HG03460 (cell line): ENCODE measurements around the gene PKNOX2.
"Not testable (repeated sequence)": the region's sequence is repeated elsewhere in the genome, so short reads cannot be mapped to it uniquely, and the experiment has no call there.

Experiments
- ATAC-seq: cut with Tn5 transposase; IDR thresholded peaks from one replicate; pipeline ENCODE4 v1.9.1; 2021; ENCODE audit not compliant: unreplicated experiment

The PKNOX2 gene

DNA sequence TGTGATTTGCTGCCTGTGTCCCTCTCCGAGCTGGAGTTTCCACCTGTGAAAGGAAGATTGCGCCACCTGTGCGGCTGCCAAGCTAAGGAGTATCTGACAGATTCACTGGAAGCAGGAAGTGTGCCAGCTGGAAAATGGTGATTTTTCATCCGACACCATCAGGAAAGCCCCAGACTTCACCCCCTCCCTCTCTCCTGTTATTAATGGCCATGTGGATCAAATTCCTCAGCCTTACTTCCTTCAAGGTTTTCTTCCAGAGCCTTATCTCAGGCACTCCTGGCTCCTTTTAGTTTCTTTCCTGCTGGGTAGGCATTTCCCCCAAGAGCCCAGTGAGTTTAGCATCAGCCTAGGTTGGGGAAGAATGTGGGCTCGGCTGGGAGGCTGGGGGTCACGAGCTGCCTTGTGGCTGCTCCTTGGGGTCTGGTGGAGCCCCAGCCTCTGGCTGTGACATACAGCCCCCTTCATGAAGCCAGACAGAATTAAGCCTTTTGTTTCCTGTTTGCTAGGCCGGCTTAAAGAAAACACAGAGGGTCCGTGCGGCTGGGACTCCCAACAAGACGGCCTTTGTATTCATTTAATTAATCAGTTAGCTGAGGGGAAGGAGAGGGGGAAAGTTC, 37.1 kb downstream of the PKNOX2 start:
- no peak for ATAC-seq

GRCh38 chr11:125202362-125202880, 37.9 kb downstream of the PKNOX2 start:
- ATAC-seq: no peak

DNA sequence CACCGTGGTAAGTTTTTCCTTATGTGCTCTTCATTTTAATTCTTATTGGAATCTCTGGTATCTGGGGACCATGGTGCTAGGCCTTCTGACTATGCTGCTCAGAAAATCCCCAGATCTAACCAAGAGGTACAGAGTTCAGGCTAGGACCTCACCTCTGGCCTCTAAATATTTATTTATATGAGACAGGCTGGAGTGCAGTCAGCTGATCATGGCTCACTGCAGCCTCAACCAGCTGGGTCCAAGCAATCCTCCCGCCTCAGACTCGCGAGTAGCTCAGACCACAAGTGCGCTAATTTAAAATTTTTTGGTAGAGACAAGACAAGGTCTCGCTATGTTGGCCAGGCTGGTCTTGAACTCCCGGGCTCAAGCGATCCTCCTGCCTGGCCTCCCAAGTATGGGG, 38.4 kb downstream of the PKNOX2 start:
- ATAC-seq: no peak

- no peak for ATAC-seq
These were observed 43.4 kb downstream of the PKNOX2 start for GRCh38 chr11:125207866-125208425.

- no peak for ATAC-seq
These were observed 45.5 kb downstream of the PKNOX2 start for GRCh38 chr11:125210066-125210465.

GRCh38 chr11:125211191-125211947, 46.8 kb downstream of the PKNOX2 start:
- no peak for ATAC-seq

- ATAC-seq: no peak
These were observed 47.4 kb downstream of the PKNOX2 start for GRCh38 chr11:125211948-125212340.

DNA sequence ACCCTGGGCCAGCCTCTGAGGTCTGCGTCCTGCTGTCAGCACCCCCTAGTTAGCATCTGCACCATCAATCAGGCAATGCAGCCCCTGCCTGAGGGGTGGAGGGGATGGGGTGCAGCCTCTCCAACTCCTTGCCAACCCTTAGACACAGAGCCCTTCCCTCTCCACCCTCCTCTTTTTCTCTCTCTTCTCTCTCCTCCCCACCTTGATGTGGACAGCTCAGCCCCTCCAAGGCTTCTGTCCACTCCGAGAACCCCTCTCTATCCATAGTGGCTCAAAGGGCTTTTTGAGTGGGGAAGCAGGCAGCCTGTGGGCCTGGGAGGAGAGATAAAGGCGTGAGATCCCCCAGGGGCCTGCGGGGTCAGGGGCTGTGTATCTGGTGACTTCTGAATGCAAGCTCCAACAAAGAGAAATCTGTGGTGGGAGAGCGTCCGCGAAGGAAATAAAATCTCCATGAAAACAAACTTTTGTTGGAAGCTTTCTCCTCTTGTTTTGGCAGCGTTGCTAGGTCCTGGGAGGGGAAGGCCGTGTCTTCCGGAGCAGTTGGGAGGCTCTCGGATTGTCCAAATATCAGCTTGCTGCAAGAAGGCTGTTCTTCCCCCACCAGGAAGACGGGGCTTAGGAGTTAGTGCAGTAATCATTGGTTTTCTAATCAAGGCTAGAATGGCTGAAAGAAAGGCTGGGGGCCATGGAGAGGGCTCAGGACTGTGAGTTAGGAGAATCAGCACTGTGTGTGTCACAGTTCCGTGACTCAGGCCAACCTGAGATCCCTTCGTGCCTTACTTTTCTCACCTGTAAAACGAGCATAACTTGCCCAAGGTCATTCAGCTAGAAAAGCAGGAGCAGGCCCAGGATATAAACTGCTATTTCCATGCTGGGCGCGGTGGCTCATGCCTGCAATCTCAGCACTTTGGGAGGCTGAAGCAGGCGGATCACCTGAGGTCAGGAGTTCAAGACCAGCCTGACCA, 50.3 kb downstream of the PKNOX2 start:
- ATAC-seq: no peak

DNA sequence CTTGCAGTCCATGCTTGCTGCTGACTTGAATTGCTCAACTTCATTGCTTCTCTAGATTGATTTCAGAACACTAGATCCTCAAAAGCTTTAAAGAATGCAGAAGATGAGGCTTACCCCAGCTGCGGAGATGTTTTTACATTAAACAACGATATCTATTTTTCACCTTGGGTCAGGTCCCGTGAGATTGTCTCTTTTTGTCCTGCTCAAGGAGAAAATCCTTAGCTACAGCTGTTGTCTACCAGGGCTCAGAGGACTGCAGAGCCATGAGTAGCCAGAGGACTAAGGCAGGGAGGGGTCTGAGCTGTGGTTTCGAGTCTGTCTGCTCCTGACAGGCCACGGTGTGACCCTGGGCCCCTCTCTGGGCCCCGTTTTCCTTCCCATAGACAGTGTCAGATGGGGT, 51.4 kb downstream of the PKNOX2 start:
- ATAC-seq: no peak

- no peak for ATAC-seq
These were observed 53.8 kb downstream of the PKNOX2 start for GRCh38 chr11:125218336-125218735.

DNA sequence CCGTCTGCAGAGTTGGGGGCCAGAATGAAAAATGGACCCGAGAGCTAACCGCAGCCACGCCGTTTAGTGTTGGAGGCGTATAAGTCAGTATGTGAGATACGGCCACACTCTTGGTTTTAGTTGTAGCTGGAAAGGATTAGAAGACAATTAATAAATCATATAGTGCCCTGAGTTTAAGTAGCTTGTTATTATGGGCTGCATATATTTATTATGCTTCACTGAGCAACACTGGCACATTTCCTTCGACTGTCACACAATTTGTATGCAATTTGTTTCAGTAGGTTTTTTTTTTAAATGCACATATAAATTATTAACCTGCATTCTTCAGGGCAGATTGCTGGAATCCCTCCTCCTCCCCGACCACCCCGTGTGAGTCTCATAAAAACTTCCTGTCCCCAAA, 56.9 kb downstream of the PKNOX2 start:
- no peak for ATAC-seq

- ATAC-seq: no peak
These were observed 57.9 kb downstream of the PKNOX2 start for GRCh38 chr11:125222494-125222893.

DNA sequence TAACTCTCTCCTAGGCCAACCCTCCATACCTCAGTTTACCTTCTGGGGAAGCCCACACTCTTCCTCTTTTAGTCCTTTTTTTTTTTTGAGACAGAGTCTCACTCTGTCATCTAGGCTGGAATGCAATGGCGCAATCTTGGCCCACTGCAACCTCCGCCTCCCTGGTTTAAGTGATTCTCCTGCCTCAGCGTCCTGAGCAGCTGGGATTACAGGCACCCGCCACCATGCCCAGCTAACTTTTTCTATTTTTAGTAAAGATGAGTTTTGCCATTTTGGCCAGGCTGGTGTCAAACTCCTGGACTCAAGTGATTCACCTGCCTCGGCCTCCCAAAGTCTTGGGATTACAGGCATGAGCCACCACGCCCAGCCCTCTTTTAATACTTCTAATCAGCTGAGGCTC, 58.6 kb downstream of the PKNOX2 start:
- ATAC-seq: not testable (repeated sequence)

DNA sequence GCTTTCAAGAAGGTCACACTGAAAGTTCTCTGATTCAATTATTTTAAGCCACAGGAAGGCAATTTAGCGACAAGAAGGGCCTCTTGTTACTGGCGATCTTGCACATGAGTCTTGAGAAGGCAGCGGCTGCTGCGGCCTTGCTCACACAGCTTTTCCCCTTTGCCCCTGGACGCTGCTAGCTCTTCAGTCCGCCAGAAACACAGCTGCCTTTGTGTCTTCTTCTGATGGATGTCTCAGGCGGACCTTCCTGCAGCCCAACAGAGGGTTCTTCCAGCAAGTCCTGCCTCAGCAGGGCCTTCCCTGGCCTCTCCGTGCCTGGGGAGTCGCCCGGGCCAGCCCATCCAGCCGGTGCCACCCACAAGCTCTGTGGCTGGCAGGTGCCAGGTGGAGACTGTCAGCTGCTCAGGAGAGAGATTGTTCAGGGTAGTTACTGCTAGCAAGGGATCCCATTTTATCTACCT, 59.4 kb downstream of the PKNOX2 start:
- ATAC-seq: no peak

DNA sequence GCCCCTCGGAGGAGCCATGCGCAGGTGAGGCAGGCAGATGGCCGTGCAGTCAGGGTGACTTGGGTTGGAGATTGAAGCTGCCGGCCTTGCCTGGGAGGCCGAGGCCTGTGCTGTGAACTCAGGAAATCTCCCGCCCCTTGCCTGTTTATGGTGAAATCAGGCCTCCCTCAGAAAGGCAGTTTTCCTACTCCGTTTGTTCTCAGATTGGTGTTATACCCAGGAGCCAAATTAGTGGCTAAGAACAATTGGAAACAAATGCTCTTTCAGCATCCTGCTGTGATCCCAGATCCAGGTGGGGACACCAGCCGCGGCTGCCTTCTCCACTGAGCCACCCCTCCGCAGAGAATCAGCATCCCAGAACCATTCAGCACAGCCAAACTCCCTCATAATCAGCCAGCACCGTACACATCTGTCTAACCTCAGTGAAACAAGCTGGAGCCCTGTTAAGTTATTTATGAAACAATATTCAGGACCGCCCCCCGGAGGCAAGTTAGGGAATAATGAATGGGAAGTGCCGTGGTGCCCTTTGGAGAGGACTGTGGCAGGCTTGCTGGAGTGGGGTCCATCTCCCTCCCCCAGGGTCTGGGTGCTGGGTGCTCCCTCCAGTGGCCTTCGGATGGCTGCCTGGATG, 60.0 kb downstream of the PKNOX2 start:
- ATAC-seq: no peak

- no peak for ATAC-seq
These were observed 60.9 kb downstream of the PKNOX2 start for GRCh38 chr11:125225401-125225800.

- no peak for ATAC-seq
These were observed 61.5 kb downstream of the PKNOX2 start for GRCh38 chr11:125226031-125226430.

- ATAC-seq: no peak
These were observed 62.2 kb downstream of the PKNOX2 start for GRCh38 chr11:125226706-125227105.

DNA sequence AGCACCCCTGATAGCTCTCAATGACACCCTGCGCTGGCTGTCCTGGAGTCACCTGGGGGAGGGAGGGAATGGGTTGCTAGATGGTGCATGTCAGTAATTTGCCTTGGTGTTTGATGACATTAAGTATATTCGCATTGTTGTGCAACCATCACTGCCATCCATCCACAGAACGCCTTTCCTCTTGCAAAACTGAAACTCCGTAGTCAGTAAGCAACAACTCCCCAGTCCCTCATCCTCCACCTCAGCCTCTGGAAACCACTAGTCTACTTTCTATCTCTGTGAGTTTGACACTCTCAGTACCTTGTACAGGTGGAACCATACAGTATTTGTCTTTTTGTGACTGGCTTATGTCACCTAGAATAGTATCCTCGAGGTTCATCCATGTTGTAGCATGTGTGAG, 62.6 kb downstream of the PKNOX2 start:
- no peak for ATAC-seq

DNA sequence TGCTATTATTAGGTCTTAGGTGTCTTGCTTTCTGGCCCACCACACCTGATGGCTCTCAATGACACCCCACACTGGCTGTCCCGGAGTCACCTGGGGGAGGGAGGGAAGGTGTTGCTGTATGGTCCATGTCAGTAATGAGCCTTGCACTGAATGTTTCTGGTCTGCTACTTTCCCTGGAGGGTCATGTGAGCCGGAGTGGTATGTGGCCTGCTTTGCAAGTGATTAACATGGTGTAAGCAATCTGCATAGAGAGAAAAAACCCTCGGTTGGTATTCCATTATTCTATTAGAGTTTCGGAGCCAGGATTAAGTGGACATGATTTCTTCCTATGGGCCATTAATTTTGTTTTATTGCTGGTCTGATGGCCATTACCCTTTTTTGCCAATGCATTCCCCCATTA, 63.9 kb downstream of the PKNOX2 start:
- no peak for ATAC-seq

DNA sequence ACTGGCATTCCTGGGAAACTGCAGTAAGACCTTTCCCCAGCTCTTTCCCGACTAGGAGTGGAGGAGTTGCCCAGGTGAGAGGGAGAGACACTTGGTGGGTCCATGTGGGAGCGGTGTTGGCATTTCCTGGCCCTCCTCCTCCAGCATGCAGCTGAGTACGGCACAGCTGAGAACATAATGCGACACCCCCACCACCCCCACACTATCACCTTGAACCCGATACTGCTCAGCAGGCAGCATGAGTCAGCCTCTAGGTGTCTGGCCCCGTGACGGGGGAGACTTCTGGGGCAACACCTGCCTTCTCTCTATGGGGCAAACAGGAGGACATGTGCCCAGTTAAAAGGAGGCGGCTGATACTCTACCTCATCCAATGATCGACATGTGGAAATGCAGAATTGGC, 64.4 kb downstream of the PKNOX2 start:
- no peak for ATAC-seq
